GM19452 (cell line): Measurements from ENCODE around the gene SPATA17.

ENCODE experiments used
- ATAC-seq: cut with Tn5 transposase; IDR thresholded peaks from one replicate; pipeline ENCODE4 v1.9.1; 2021; ENCODE audit not compliant: unreplicated experiment

SPATA17 gene

DNA sequence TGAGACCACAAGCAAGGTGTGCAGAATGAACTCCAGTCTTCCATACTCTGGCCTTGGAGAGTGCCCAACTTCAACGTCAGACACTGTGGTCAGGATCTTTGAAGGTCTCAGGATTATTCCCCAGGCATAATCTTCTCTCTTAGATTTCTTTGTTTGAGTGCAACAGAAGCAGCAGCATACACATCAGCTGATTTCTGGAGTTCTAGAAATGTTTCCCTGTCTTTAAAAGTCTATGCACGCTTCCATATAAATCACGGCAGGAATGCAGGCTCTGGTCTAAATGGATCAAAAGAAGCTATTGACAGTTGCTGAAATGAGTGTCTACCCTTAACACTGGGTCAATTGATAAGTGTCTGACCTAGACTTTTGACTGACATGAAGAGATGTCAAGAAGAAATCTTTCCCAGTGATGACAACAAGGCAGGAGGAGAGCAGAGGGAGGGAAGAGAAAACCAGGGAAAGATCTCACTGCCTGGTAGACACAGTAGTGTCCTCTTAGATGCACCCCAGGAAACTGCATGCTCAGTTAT is 279.7 kb downstream of the SPATA17 start:
- no peak for ATAC-seq

DNA sequence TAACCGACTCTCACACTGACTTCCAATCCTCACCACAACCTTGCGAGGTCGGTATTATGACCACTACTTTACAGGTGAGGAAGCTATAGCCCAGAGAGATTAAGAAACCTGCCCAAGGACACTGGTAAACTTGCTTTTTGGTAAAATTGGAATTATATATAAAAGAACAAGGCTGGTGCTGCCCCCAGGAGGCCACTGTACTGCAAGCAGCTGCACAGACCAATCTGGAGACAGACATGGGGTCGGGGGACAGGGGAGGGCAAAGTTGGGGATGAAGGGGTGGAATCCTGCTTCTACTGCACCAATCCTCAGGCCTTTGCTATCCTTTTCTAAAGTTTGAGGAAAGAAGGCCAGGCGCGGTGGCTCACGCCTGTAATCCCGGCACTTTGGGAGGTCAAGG is 280.8 kb downstream of the SPATA17 start:
- no peak for ATAC-seq

- ATAC-seq, result no peak
Measured at GRCh38 chr1:217917281-217917887, 286.2 kb downstream of the SPATA17 start.

GRCh38 chr1:217919683-217920388 is 288.7 kb downstream of the SPATA17 start:
- ATAC-seq, result no peak
